Measurements from ENCODE around the gene FXYD5.

DNA sequence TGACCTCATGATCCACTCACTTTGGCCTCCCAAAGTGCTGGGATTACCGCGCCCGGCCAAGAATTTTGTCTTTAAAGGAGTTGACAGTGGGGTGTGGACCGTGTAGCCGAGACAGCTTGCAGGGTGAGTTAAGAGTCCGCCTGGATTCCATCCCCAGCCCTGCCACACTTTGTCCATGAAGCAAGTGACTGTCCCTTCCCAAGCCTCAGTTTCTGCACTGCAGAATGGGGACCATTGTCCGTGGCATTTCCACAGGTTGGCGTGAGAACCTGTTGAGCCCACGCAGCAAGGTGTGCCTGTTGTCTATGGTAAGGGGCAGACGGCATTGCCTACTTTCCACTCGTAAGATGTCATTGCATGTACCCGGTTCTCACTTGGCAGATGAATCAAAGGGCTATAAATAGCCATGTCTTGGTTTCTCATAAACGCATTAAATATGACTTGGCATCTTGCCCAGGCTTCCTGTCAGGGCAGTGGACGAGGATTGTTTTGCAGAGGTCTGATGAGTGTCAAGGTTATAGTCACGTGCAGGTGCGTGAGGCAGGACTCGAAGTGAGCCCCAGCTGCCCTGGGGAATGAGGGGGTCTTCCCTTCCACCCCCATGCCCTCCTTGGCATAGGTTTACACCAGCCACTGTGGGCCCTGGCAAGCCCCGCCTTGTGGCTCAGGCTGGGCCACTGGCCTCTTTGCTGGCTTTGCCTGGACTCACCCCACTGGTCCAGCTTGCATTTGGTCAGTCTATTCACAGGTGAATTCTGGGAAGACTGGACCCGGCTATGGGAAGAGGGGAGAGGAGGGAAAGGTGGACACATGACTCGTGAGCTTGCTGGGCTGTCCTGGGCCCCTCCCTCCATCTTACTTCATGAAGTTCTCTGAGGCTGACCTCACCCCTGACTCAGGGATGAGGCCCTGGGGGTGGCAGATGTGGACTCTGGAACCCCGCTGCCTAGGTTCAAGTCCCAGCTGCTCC, 59.4 kb downstream of the FXYD5 start:
- TF ChIP-seq ZNF274 (IDR thresholded peaks at IDR 0.05; ENCODE audit: low read depth, low read length) (no peak), YY1 (IDR thresholded peaks at IDR 0.05; ENCODE audit: insufficient read depth, insufficient read length) (no peak)
